ENCODE results near the gene ALX4. TPM values are rescaled to one million over a fixed set of nuclear protein-coding genes. Genes with fewer than 3 reads are reported as not detected.

The ALX4 gene
- not detected in 2 replicates for total RNA-seq

GRCh38 chr11:44309478-44310205 lies at the start of gene ALX4:
ALX4 (minus strand) TSS chr11:44310139; CDS start chr11:44310062, 77 bp downstream.

Other genes starting within 250 kb of the ALX4 start
- 3.1 and 5.7 TPM in 2 replicates for gene ACCS, start 243.9 kb downstream of the ALX4 start, total RNA-seq
- gene EXT2, start 214.5 kb downstream of the ALX4 start, total RNA-seq = 64.7 and 126 TPM in 2 replicates

Data from endothelial cell of coronary artery (primary cell).